GM12878 (cell line): ENCODE data around the gene MBD3L5. TPM values are rescaled to one million over a fixed set of nuclear protein-coding genes. Genes with fewer than 3 reads are reported as not detected.

Source experiments
- BACH1 ChIP-seq: fragments of 450-650 bp; IDR thresholded peaks from 2 replicates; pipeline ENCODE4 v1.6.1; 2017; ENCODE audit warnings: mild to moderate bottlenecking, borderline replicate concordance
- BCLAF1 ChIP-seq: fragments of 450-650 bp; IDR thresholded peaks from 2 replicates; pipeline ENCODE4 v1.6.1; 2017; ENCODE audit warnings: antibody characterized with exemption, mild to moderate bottlenecking, moderate library complexity
- HDGF ChIP-seq: fragments of 450-650 bp; IDR thresholded peaks from 2 replicates; pipeline ENCODE4 v1.6.1; 2016; ENCODE audit warnings: antibody characterized with exemption
- IKZF1 ChIP-seq: fragments of 450-650 bp; conservative IDR thresholded peaks from 2 replicates; pipeline ENCODE4 v1.6.1; 2017; ENCODE audit warnings: antibody characterized with exemption, mild to moderate bottlenecking
- MTA2 ChIP-seq: fragments of 450-650 bp; IDR thresholded peaks from 2 replicates; pipeline ENCODE4 v1.6.1; 2016; ENCODE audit warnings: low read depth, mild to moderate bottlenecking, moderate library complexity
- MYC ChIP-seq: IDR thresholded peaks from 2 replicates; pipeline ENCODE4 v1.6.1; 2011; ENCODE audit warnings: mild to moderate bottlenecking, low read length, moderate library complexity, inconsistent platforms; ENCODE audit not compliant: insufficient read depth, insufficient replicate concordance, insufficient read length, severe bottlenecking
- NR2C2 ChIP-seq: IDR thresholded peaks from 2 replicates; pipeline ENCODE4 v1.6.1; 2011; ENCODE audit warnings: borderline replicate concordance, low read depth; ENCODE audit not compliant: control insufficient read depth, insufficient read length
- RCOR1 ChIP-seq: conservative IDR thresholded peaks from 2 replicates; pipeline ENCODE4 v1.6.1; 2012; ENCODE audit warnings: low read depth, low read length, improper control_type of control experiment
- STAT1 ChIP-seq: fragments of 450-650 bp; conservative IDR thresholded peaks from 2 replicates; pipeline ENCODE4 v1.6.1; 2014; ENCODE audit warnings: antibody characterized with exemption, mild to moderate bottlenecking
- ZBTB4 ChIP-seq: fragments of 450-650 bp; formaldehyde crosslinking; IDR thresholded peaks from 2 replicates; pipeline ENCODE4 v1.4.0; 2022; ENCODE audit warnings: mild to moderate bottlenecking, moderate library complexity
- ZSCAN29 ChIP-seq: fragments of 450-650 bp; IDR thresholded peaks from 2 replicates; pipeline ENCODE4 v1.6.1; 2017; ENCODE audit warnings: mild to moderate bottlenecking, moderate library complexity
- polyA plus RNA-seq, 11 experiments: library from polyadenylated mRNA; depleted of rRNA in 4 of 11; unstranded in 6 of 11; stranded (reverse) in 5 of 11; fragments of >200 nt; fragmentation: Nextera tagmentation in 4 of 11; fragmentation: Illumina TruSeq in 1 of 11; extraction: Ambion mirVana in 4 of 11; extraction: Trizol in 1 of 11; gene quantifications; 1 replicate in 1 of 11; 2 replicates in 10 of 11; pipeline versions ENCODE4 v1.2.1 to v1.2.3, GENCODE V29; 2011 to 2016; ENCODE audit warnings: inconsistent platforms in 2 of 11, missing spikeins in 2 of 11, low read depth in 1 of 11
- total RNA-seq, 4 experiments: library from RNA; depleted of rRNA in 3 of 4; stranded (reverse); fragments of >200 nt in 3 of 4; fragmentation: Illumina TruSeq in 1 of 4; extraction: Trizol in 1 of 4; gene quantifications; 2 replicates each; pipeline versions ENCODE4 v1.2.1 to v1.2.3, GENCODE V29; 2013 to 2021
- TF ChIP-seq, protein P1 (sequence below): fragments of 450-650 bp; IDR thresholded peaks from 2 replicates; pipeline ENCODE4 v1.6.1; 2017; ENCODE audit warnings: mild to moderate bottlenecking
- TF ChIP-seq, protein P2 (sequence below): fragments of 450-650 bp; IDR thresholded peaks from 2 replicates; pipeline ENCODE4 v1.6.1; 2017; ENCODE audit warnings: low read depth, mild to moderate bottlenecking, moderate library complexity
- TF ChIP-seq, protein P3 (sequence below): fragments of 450-650 bp; IDR thresholded peaks from 2 replicates; pipeline ENCODE4 v1.6.1; 2016; ENCODE audit warnings: mild to moderate bottlenecking, moderate library complexity, borderline replicate concordance

Gene MBD3L5
- total and polyA plus RNA-seq, 10 of the 15 experiments (the other 5 are each of a cell fraction or from before 2014, with no cell fraction given) = not detected

GRCh38 chr19:7069042-7069903, 38.9 kb downstream of the MBD3L5 start, which contains the start of gene ZNF557 (continued):
- TF ChIP-seq, protein P1, sequence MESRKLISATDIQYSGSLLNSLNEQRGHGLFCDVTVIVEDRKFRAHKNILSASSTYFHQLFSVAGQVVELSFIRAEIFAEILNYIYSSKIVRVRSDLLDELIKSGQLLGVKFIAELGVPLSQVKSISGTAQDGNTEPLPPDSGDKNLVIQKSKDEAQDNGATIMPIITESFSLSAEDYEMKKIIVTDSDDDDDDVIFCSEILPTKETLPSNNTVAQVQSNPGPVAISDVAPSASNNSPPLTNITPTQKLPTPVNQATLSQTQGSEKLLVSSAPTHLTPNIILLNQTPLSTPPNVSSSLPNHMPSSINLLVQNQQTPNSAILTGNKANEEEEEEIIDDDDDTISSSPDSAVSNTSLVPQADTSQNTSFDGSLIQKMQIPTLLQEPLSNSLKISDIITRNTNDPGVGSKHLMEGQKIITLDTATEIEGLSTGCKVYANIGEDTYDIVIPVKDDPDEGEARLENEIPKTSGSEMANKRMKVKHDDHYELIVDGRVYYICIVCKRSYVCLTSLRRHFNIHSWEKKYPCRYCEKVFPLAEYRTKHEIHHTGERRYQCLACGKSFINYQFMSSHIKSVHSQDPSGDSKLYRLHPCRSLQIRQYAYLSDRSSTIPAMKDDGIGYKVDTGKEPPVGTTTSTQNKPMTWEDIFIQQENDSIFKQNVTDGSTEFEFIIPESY = no peak
- TF ChIP-seq, protein P2, sequence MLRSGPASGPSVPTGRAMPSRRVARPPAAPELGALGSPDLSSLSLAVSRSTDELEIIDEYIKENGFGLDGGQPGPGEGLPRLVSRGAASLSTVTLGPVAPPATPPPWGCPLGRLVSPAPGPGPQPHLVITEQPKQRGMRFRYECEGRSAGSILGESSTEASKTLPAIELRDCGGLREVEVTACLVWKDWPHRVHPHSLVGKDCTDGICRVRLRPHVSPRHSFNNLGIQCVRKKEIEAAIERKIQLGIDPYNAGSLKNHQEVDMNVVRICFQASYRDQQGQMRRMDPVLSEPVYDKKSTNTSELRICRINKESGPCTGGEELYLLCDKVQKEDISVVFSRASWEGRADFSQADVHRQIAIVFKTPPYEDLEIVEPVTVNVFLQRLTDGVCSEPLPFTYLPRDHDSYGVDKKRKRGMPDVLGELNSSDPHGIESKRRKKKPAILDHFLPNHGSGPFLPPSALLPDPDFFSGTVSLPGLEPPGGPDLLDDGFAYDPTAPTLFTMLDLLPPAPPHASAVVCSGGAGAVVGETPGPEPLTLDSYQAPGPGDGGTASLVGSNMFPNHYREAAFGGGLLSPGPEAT = peak; percentile 54; the same call in 1 of the 2 replicates
- TF ChIP-seq NR2C2 (no peak), ZBTB4 (no peak), STAT1 (peak; percentile 89; the same call in 1 of the 2 replicates), BACH1 (0 out of 2 replicates have a peak, but pooled peaks have one; percentile 15), IKZF1 (peak; percentile 70), MYC (no peak), BCLAF1 (no peak), ZSCAN29 (no peak), MTA2 (no peak), RCOR1 (no peak), HDGF (peak; percentile 81)
- TF ChIP-seq, protein P3, sequence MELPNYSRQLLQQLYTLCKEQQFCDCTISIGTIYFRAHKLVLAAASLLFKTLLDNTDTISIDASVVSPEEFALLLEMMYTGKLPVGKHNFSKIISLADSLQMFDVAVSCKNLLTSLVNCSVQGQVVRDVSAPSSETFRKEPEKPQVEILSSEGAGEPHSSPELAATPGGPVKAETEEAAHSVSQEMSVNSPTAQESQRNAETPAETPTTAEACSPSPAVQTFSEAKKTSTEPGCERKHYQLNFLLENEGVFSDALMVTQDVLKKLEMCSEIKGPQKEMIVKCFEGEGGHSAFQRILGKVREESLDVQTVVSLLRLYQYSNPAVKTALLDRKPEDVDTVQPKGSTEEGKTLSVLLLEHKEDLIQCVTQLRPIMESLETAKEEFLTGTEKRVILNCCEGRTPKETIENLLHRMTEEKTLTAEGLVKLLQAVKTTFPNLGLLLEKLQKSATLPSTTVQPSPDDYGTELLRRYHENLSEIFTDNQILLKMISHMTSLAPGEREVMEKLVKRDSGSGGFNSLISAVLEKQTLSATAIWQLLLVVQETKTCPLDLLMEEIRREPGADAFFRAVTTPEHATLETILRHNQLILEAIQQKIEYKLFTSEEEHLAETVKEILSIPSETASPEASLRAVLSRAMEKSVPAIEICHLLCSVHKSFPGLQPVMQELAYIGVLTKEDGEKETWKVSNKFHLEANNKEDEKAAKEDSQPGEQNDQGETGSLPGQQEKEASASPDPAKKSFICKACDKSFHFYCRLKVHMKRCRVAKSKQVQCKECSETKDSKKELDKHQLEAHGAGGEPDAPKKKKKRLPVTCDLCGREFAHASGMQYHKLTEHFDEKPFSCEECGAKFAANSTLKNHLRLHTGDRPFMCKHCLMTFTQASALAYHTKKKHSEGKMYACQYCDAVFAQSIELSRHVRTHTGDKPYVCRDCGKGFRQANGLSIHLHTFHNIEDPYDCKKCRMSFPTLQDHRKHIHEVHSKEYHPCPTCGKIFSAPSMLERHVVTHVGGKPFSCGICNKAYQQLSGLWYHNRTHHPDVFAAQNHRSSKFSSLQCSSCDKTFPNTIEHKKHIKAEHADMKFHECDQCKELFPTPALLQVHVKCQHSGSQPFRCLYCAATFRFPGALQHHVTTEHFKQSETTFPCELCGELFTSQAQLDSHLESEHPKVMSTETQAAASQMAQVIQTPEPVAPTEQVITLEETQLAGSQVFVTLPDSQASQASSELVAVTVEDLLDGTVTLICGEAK = peak; percentile 95
